Left ventricle myocardium inferior (tissue), 1 donor: ENCODE results near the gene RYR2. TPM values are rescaled to one million over a fixed set of nuclear protein-coding genes. Genes with fewer than 3 reads are reported as not detected.
A peak's percentile ranks its signal among the peaks of the same experiment; 100 is the strongest.
"Not testable (repeated sequence)": the region's sequence is repeated elsewhere in the genome, so short reads cannot be mapped to it uniquely, and the experiment has no call there.

ENCODE experiments used
- DNase-seq: peaks from one replicate; pipeline ENCODE4 v3.0.0-alpha.2; 2020
- H3K27ac ChIP-seq: fragments of 200-600 bp; replicated peaks from 2 replicates; pipeline ENCODE4 v1.8.0; 2021
- H3K27me3 ChIP-seq: fragments of 200-600 bp; 2 replicates; pipeline ENCODE4 v1.8.0; 2021; ENCODE audit warnings: low read depth
- H3K36me3 ChIP-seq: fragments of 200-600 bp; 2 replicates; pipeline ENCODE4 v1.8.0; 2021
- H3K4me1 ChIP-seq: fragments of 200-600 bp; 2 replicates; pipeline ENCODE4 v1.8.0; 2021
- H3K4me3 ChIP-seq: fragments of 200-600 bp; 2 replicates; pipeline ENCODE4 v1.8.0; 2021; ENCODE audit warnings: mild to moderate bottlenecking, moderate library complexity
- H3K9me3 ChIP-seq: fragments of 200-600 bp; replicated peaks from 2 replicates; pipeline ENCODE4 v1.8.0; 2021
- CTCF ChIP-seq: fragments of 200-600 bp; IDR thresholded peaks from 2 replicates; pipeline ENCODE4 v1.8.0; 2021; ENCODE audit warnings: antibody characterized with exemption, mild to moderate bottlenecking, borderline replicate concordance
- intact Hi-C: fragments of 100-400 bp; cut with micrococcal nuclease; formaldehyde crosslinking; loops from one replicate; pipeline ENCODE4 v1.11.0; 2022
- total RNA-seq: library from RNA; stranded (reverse); fragmentation: NEBNext Ultra II Directional; extraction: Animal tissue kit (Norgen Biotek cat#: 25700); gene quantifications from one replicate; pipeline ENCODE4 v1.2.1, GENCODE V29; 2021
- donor health status: DM: no; HTN: yes; CAD: no; lungs with severe emphysema.

Gene RYR2
- total RNA-seq, 1 donor from 2014 or later, result 783 TPM

- no peak overlapping the region for H3K4me3 ChIP-seq
- H3K27ac ChIP-seq, result no peak overlapping the region
- H3K9me3 ChIP-seq, result no peaks in the 10 kb centered on the region
- no peak for TF ChIP-seq CTCF
- H3K27me3 ChIP-seq, result no peaks in the 10 kb centered on the region
- intact Hi-C loops, result no loop called here
- peaks cover 41% of the 10 kb centered on the region for H3K36me3 ChIP-seq
- DNase-seq, result no peak
- peaks cover 11% of the 10 kb centered on the region for H3K4me1 ChIP-seq
Measured at GRCh38 chr1:237590386-237590785, 548.4 kb downstream of the RYR2 start.

- no peak for TF ChIP-seq CTCF
- Histone ChIP-seq H3K4me3 (no peak overlapping the region), H3K27ac (no peak overlapping the region), H3K27me3 (no peaks in the 10 kb centered on the region), H3K9me3 (no peaks in the 10 kb centered on the region), H3K4me1 (peaks cover 11% of the 10 kb centered on the region), H3K36me3 (peaks cover 50% of the 10 kb centered on the region)
- no peak for DNase-seq
- intact Hi-C loops, result no loop called here
Measured at GRCh38 chr1:237591353-237591752, 549.4 kb downstream of the RYR2 start.

GRCh38 chr1:237603036-237603568 is 561.1 kb downstream of the RYR2 start:
- H3K9me3 ChIP-seq, H3K4me1 ChIP-seq, DNase-seq, intact Hi-C loops, H3K27ac ChIP-seq, H3K27me3 ChIP-seq, H3K4me3 ChIP-seq: not testable (repeated sequence)
- H3K36me3 ChIP-seq, result peaks cover 46% of the 10 kb centered on the region

- H3K4me3 ChIP-seq, result no peak overlapping the region
Measured at GRCh38 chr1:237608433-237608832, 566.4 kb downstream of the RYR2 start.

GRCh38 chr1:237610157-237610556 is 568.2 kb downstream of the RYR2 start:
- DNase-seq, result no peak
- Histone ChIP-seq H3K27ac (peak overlapping the region; percentile 37), H3K9me3 (no peaks in the 10 kb centered on the region), H3K4me3 (no peak overlapping the region), H3K36me3 (peaks cover 43% of the 10 kb centered on the region), H3K4me1 (peaks cover 30% of the 10 kb centered on the region), H3K27me3 (no peaks in the 10 kb centered on the region)
- intact Hi-C loops, result no loop called here
- no peak for TF ChIP-seq CTCF

More at GRCh38 chr1:237608433-237608832, 566.4 kb downstream of the RYR2 start:
- no peak for TF ChIP-seq CTCF
- Histone ChIP-seq H3K27me3 (no peaks in the 10 kb centered on the region), H3K4me1 (peaks cover 22% of the 10 kb centered on the region), H3K27ac (peak overlapping the region; percentile 16), H3K9me3 (no peaks in the 10 kb centered on the region), H3K36me3 (peaks cover 27% of the 10 kb centered on the region)
- intact Hi-C loops, result no loop called here
- no peak for DNase-seq

- Histone ChIP-seq H3K4me1 (peaks cover 31% of the 10 kb centered on the region), H3K27ac (no peak overlapping the region), H3K4me3 (no peak overlapping the region), H3K9me3 (peaks cover 2% of the 10 kb centered on the region), H3K36me3 (peaks cover 67% of the 10 kb centered on the region), H3K27me3 (no peaks in the 10 kb centered on the region)
- no peak for DNase-seq
- intact Hi-C loops, result no loop called here
- no peak for TF ChIP-seq CTCF
Measured at GRCh38 chr1:237613984-237614383, 572.0 kb downstream of the RYR2 start.
